Measurements from ENCODE around the gene LRP1B.

Gene LRP1B

DNA sequence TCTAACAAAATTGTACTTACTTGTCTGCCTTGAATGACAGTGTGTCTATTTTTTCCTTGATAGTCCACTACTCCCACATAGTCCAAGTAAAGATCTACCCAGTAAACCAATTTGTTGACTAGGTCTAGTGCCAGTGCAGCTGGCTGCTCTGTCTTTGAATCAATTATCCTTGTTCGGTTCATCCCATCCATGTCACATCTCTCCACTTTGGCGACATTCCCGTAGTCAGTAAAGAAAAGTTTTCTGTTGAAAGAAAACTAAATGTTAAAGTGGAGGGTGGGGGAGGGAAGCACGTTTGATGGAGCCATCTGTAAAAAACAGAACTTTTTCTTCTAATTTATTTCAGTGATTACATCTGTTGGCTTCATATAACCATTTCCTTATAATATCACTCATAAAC, 1068.8 kb downstream of the LRP1B start:
- no peak for DNase-seq

DNA sequence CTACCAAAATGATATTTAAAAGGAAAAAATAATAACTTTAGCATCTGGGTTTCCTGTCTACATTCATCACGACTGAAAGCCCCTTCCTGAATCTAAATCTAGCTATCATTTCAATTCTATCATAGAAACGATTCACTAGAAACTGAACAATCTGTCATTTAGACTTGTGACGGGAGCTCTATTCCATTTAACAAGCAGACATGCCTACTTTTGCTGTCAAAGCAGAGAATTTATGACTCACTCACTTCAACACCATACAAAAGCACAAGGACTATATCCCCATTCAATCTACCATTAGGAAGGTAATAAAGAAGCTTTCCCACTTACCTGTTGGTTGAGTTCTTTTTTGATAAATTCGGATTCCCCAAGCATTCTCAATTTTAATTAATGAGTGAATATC, 1072.3 kb downstream of the LRP1B start:
- DNase-seq, result no peak

DNA sequence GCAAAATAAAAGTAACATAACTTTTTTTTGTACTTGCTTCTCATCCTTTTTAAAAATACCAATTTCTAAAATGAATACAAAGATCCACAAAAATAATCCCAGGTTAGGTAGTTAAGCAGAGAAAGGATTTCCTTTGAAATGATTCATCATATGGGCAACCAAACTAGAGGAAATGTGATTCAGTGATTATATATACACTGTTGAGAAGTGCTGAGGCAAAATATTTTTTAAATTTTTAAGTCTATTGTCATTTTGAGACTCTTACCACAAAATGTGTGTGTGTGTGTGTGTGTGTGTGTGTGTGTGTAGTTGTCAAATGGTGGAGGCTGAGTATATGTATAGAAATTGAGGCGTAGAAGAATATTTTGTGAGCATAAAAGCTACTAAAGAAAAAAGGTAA, 1075.3 kb downstream of the LRP1B start:
- no peak for DNase-seq

DNA sequence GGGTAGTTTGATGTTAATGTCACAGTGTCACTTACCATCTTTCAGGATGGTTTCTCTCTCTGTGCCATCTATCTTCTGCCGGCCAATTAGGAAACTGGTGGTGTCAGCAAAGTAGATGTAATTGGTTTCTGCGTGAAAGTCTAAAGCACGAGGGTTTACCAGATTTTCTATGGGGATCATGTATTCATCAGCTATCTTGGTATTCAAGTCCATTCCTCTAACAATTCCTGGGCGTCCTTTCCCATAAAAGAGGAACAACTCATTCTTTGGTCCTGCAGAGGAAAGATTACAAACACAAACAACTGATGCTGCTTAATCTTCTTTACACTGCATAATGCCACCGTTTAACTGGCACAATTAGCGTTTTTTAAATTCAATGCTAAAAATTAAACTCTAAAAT, 1081.9 kb downstream of the LRP1B start:
- DNase-seq, result no peak

DNA sequence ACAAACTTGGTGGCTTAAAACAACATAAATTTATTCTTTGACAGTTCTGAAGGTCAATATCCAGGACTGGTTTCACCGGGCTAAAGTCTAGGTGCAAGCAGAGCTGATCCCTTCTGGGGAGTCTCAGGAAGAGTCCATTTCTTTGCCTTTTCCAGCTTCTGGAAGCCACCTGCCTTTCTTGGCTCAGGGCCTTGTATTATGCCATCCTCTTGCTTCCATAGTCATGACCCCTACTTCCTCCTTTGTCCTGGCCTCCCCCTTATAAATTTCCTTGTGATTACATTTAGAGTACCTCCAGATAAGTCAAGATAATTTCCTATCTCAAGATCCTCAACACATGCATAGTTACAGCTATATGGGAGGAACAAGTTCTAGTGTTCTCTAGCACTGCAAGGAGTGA, 1089.5 kb downstream of the LRP1B start:
- DNase-seq, result no peak

DNA sequence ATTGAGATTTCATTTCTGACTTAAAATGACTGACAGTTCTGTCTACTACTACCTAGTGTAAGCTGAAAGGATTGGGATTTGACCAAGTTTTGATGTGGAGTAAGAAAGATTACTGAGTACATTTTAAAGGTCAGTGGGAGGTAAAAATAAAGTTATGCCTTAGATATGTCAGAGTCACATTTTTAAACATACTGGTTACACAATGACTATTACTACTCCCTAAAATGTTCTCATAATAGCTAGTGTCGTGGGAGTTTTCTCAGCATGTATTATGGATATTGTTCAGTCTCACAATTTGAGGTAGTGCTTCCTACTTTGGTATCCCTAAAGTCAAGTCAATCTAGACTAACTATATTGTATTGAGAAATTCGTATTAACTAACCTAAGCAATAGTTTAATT, 1092.5 kb downstream of the LRP1B start:
- no peak for DNase-seq

DNA sequence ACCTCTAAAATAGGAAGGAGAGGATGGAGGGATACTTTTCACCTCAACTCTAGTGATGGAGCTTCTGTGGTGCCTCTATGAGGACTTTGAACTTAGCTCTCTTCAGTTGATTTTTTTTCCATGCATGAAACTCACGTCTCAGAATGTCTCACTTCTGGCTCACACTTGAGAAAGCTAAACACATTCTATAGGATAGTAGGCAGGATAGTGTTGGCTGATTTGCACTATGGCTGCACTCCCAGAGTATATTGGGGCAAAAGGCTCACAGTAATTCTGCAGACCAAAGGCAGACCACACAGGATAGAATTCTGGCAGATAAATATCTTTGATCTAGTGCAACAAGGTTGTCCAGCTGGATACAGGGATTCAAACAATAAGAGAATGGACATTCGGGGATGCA, 1093.5 kb downstream of the LRP1B start:
- no peak for DNase-seq

DNA sequence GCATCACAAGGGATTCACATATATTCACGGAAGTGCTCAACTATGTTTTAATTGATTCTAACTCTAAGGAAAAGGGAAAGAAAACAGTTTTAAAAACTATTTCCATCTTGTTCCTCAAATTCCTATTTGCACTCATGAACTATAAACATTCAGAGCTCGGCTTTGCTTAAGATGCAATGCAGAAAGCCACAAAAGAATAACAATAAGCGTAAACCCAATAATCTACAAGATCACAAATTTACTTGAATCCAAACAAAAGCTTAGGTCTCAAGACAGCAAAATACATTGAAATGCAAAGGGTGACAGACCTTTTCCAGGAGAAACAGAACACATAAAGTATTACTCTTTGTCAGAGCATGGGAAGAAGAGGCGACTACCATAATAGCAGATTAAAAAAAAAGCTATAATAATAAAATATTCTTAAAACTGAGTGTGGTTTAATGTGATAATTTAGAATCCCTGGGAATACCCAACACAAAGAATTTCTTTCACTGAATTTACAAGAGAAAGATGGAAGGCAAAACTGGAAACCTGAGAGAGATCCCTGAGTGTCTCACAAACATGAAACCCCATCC, 1094.9 kb downstream of the LRP1B start:
- DNase-seq, result no peak

DNA sequence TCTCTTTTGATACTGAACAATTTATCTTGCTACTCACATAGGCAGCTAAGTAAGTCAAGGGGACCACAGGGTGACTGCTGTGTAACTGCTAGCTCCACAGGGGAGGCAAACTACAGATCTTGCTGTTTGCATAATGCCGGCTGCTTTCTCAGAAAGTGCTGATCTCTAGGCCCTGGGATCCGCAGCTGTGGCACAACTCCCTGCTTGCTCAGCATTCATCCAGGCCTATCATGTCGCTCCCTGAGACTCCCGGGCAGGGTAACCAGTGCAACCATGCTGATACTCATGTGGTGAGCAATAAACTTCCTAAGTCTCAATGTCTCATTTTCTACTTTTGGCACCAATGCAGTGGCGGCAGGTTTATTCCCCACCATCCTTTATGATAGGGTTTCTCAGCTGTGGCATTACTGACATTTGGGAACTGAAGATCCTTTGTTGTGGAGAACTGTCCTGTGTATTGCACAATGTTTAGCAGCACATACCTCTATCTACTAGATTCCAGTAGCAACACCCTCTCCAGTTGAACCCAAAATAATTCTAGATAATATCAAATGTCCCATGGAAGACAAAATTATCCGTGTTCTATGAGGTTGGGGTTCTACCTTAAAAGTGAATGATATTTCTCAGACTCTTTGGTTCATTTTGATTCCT, 1101.3 kb downstream of the LRP1B start:
- no peak for DNase-seq

DNA sequence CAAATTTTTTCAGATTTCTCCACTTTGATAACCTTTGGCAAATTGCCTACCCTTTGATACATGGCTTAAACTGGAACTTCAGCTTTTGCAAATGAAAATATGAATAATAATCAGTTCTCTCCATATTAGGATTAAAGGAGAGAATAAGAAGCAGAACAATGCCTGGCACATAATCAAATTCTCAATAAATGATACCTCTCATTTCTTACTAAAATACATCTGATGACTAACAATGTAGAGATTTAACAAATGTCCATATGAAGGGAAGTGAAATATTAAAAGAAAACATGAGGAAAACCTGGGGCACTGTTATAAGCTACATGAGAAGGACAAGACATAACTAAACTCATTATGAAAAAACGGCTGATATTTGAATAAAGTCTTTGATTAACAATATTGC, 1103.6 kb downstream of the LRP1B start:
- no peak for DNase-seq

DNA sequence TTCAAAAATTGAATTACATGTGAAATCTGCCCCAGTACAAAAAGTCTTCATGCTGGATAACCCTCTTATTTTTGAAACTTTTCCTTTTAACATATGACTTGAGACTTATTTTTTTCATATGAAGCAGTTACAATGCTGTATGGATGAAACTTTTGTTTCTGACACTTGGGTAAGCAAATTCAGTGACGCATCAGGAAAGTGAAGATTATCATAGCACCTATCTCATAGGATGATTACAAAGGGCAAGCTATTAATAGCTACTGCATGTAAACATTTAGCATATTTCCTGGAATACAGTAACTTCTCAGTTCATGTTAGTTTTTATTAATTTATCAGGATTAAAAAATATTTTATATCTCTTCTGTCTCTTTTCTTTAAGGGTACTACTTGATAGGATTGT, 1109.2 kb downstream of the LRP1B start:
- DNase-seq, result no peak

DNA sequence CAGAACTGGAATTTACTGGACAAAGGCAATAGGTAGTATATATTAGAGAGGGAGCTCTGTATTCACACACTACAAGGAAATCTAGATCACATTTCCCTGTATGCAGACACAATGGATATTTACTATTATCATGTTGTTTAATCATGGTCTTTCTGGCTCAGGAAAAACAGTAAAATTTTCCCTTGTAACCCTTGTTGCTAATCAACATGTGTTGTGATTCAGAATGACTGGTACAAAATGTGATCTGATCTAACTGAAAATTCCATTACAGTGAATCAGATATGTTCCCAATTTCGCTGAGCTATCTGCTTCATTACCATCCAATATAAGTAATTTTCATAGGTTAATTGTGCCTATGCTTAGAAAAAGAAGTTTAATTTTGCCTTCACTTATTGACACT, 1109.7 kb downstream of the LRP1B start:
- no peak for DNase-seq

DNA sequence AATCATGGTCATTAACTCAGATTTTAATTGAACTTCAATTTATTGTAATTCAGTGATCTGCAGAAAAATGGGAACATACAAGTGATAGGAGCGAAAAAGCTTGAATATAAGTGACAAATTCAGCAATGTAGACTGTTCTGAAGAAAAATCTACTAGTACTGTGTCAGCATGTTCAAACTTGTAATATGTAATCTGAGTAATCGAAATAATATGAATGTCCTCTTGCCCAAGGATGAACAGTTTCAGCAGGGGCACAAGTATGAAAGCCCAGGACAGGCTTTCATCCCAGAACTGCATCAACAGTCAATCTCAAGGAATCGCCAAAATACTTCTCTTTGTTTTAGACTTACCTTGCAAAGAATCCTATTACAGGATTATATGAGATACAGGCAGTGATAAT, 1110.5 kb downstream of the LRP1B start:
- DNase-seq, result no peak

DNA sequence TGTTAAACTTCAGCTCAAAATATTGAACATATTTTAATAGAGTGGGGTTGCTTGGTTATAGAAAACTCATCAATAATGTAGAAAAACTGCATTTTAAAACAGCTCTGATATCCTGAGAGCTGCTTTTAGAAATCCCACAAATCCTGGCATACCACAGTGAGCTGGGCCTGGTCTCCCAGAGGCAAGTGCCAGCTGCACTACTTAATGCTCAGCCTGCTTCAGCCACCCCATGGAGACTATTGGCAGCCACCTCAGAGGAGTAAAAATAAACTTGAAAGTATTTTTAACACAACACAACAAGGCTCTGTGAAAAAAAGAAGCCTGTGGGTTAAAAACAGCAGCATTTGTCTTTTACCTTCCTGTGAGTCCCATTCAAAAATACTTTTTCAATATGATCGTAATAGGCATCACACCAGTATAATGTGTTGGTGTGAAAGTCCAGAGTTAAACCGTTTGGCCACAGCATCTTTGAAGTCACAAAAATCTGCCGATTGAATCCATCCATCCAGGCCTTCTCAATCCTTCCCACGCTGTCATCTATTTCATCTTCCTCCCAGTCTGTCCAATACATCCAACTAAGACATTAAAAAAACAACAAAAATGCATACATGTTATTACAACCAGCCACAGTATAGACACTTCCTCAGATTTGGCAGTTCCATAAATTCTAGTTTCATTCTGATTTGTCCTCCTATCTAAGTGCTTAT, 1115.3 kb downstream of the LRP1B start:
- DNase-seq, result no peak

DNA sequence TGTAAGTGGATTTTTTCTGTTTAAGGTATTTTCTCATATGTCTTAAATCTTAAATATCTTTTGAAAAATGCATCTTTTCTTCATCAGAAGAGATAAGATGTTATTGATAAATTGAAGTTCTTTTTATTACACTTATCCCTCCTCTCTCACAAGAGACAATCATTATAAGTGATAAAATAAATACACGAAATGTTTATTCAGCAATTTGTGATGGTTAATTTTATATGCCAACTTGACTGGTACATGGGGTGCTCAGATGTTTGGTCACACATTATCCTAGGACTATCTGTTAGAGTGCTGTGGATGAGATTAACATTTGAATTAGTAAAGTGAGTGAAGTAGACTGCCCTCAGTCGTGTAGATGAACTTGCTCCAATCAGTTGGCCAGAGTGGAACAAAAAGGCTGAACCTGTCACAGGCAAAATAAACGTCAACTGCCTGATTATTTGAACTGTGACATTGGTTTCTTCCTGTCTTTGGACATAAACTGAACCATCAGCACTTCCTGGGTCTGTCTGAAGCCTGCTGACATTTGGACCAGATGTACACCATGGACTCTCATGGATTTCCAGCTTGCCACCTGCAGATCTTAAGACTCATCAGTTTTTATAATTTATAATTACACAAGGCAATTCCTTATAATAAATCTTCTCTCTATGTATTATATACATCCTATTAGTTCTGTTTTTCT, 1126.7 kb downstream of the LRP1B start:
- DNase-seq, result no peak

DNA sequence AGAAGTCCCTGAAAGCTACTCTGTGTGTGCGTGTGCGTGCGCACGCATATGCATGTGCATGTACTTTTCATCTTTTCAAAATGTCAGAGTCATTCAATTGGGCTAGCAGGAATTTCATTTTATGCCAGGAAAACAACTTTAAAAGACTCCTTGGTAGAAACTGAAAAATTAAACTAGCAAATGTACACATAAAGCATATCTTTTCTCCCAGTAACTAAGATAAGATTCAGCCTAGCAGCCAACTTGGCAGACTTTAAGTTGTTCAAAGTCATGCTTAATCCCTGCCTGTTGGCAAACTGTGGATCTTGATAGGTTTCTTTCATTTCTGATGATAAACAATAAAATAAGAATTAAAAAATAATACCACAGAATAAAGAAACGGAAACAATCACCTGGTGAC, 1129.1 kb downstream of the LRP1B start:
- DNase-seq, result no peak

DNA sequence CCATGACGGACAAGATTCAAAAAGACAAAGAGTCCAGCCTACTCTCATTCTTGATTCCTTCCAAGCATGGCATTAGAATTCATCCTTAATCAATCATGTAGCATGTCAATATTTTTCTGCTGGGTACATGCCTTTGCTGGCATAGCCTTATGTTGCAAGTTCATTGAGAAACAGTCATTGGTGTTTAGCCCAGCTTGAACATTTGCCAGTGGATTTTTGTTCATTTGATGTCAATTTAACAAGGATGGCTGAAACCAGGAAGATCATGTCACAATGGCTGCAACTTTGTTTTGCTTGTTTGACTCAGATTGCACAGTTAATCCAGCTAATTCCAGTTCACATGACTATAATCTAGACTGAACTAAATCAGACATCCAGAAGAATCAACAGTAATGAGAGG, 1132.2 kb downstream of the LRP1B start:
- no peak for DNase-seq

DNA sequence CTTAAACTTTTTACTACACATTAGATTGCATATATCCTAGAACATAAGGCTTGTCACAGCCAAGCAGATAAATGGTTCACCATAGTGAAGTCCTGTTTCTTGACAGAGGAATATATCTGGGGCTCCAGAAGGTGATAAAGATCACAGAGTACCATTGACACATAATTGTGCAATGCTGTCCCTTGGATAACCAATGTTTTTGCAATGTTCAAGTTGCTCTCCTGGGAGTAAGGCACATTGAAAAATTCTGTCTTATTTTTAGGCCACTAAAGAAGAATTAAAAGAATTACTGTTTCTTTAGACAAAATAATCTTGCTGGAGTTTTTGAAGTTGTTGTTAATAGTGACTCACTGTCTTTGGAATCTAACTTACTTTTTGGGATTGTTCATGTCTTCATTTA, 1132.8 kb downstream of the LRP1B start:
- DNase-seq, result no peak

DNA sequence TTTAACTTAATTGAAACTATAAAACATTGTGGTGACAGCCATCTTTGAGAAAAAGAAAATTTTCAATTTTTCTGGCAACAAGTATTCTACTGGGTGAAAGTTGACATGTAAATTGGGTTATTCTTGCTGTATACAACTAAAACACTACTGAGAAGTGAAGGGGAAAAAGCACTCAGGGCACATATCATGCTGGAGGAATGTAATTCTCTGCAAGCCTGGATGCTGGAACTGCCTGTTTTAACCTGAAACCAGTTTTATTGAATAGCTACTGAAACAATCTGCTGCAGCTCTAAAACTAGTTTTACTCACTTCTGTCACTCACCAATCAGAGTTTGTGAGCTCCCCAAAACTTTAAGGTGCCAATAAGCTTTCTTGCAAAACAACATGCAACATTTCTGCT, 1136.0 kb downstream of the LRP1B start:
- DNase-seq, result no peak

DNA sequence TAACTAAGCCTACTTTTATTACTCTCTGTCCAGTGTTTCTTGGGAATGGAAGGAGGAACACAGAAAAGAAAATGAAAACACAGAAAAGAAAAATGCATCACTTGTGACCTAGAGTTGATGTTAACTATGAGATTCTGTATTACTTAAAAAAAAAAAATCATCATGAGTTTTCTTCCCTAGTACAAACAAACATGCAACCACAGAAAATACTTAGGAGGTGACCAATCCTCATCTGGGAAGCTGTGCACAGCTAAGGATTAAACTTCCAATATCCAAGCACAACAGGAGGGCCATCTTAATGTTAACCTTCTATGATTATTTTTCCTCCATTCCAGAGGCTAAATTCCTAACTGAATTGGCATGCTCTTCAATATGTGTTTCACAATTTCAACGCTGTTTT, 1140.4 kb downstream of the LRP1B start:
- DNase-seq, result no peak

DNA sequence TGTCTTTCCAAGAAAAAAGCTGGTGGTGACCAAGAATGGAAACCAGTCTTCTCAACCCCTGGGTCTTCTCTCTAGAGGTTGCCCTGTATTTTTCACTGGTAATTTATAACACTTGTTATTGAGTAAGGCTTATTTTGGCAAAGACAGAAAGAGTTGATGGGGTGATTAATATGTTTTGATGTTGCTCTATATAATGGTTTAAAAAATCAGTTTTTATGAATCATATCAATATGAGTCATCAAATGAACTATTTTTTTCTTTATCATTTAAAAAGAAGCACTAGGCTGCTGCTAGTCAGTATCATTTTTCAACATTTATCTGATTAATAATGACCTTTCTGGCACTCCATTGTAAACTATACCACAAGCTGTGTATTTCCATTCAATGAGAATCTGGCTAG, 1142.2 kb downstream of the LRP1B start:
- no peak for DNase-seq

DNA sequence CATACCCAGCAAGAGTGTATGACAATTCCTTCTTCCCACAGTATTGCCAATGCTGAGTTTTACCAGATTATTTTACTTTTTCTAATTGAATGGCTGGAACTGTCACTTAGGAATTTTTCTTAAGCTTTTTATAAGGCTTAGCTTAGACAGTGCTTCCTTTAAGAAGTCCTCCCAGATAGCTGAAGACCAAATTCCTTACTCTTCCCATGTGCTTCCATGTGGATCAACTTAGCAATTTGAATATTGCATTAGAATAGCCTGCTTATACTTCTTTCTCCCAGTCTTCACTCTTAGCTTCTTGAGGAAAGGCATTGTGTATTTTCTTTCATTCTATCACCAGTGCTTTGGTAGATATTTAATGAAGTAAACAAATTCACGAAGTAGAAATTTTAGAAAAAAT, 1144.4 kb downstream of the LRP1B start:
- no peak for DNase-seq

DNA sequence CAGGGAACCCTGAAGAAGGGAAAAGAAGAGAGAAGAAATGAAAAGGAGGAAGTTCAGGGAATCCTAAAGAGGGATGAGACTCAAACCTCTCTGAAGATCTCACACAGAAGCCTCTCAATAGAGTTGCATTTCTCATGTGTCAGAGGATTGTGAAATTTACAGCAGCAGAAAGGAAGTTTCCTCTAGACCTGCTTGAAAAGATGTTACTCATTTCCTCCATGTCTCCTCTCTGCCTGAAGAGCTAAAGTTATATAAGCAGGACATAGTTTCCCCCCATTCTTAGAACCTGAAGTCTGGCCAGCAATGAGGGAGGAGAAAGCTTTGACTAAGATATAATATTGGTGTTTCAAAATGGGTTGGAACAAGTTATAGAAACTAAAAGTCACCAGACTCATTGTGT, 1155.6 kb downstream of the LRP1B start:
- no peak for DNase-seq

DNA sequence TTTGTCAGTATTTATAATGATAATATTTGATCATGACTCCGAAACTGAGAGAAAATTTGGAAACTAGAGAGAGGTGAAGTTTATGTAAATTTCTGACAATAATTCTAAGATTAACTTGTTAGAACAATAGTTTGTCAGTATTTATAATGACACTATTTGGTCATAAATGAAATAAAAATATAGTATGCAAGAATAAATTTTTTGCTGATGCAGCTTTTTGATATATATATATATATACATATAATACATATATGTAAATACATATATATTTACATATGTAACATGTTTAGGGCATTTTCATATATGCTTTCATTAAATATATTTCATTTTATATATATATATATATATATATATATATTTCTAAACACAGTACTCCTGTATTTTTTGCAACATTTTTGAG, 1158.1 kb downstream of the LRP1B start:
- DNase-seq, result no peak
